Karpas-422 (cell line): ENCODE measurements around the gene ZNF462. TPM values are rescaled to one million over a fixed set of nuclear protein-coding genes. Genes with fewer than 3 reads are reported as not detected.

Source experiments
- DNase-seq: peaks from one replicate; pipeline ENCODE4 v3.0.0-alpha.2; 2015
- H2AFZ ChIP-seq: fragments of 200-600 bp; sonication (generic); 2 replicates; pipeline ENCODE4 v1.6.1; 2014; ENCODE audit warnings: antibody characterized with exemption, low read length, mixed read lengths
- H3K27ac ChIP-seq: fragments of 200-600 bp; sonication (generic); 2 replicates; pipeline ENCODE4 v1.5.1; 2014; ENCODE audit warnings: mild to moderate bottlenecking, low read length, moderate library complexity
- H3K27me3 ChIP-seq: fragments of 200-600 bp; sonication (generic); 2 replicates; pipeline ENCODE4 v1.6.1; 2014; ENCODE audit warnings: low read length, mixed read lengths
- H3K36me3 ChIP-seq: fragments of 200-600 bp; sonication (generic); 2 replicates; pipeline ENCODE4 v1.6.1; 2014; ENCODE audit warnings: low read length, mixed read lengths; ENCODE audit not compliant: insufficient read depth
- H3K4me1 ChIP-seq: fragments of 200-600 bp; sonication (generic); 2 replicates; pipeline ENCODE4 v1.6.1; 2014; ENCODE audit warnings: mild to moderate bottlenecking, low read length, mixed read lengths
- H3K4me2 ChIP-seq: fragments of 200-600 bp; sonication (generic); 2 replicates; pipeline ENCODE4 v1.6.1; 2014; ENCODE audit warnings: low read length, low read depth, mild to moderate bottlenecking; ENCODE audit not compliant: poor library complexity, severe bottlenecking
- H3K4me3 ChIP-seq: fragments of 200-600 bp; sonication (generic); 2 replicates; pipeline ENCODE4 v1.5.1; 2014; ENCODE audit warnings: mild to moderate bottlenecking, antibody characterized with exemption, low read length, mixed read lengths
- H3K79me2 ChIP-seq: fragments of 200-600 bp; sonication (generic); 2 replicates; pipeline ENCODE4 v1.6.1; 2014; ENCODE audit warnings: mild to moderate bottlenecking, low read length, mixed read lengths
- H3K9ac ChIP-seq: fragments of 200-600 bp; sonication (generic); 2 replicates; pipeline ENCODE4 v1.6.0; 2014; ENCODE audit warnings: low read length
- H3K9me2 ChIP-seq: fragments of 200-600 bp; sonication (generic), shearing (Covaris generic); replicated peaks from 2 replicates; pipeline ENCODE4 v1.6.0; 2014; ENCODE audit warnings: mild to moderate bottlenecking, low read length, moderate library complexity; ENCODE audit not compliant: insufficient read depth
- H3K9me3 ChIP-seq: fragments of 300-700, 200-600 bp; sonication (generic); 2 replicates; pipeline ENCODE4 v1.6.1; 2014; ENCODE audit warnings: low read length, mixed read lengths
- H4K20me1 ChIP-seq: fragments of 200-600 bp; sonication (generic); 2 replicates; pipeline ENCODE4 v1.6.1; 2014; ENCODE audit warnings: mild to moderate bottlenecking, antibody characterized with exemption, low read length, low read depth; ENCODE audit not compliant: insufficient read depth
- total RNA-seq: library from RNA; depleted of rRNA; stranded (reverse); fragments of >200 nt; shearing (Covaris generic); gene quantifications from 2 replicates; pipeline ENCODE4 v1.2.3, GENCODE V29; 2014; ENCODE audit warnings: low replicate concordance

Gene ZNF462
- total RNA-seq, 1 experiment from 2014 or later, result not detected

DNA sequence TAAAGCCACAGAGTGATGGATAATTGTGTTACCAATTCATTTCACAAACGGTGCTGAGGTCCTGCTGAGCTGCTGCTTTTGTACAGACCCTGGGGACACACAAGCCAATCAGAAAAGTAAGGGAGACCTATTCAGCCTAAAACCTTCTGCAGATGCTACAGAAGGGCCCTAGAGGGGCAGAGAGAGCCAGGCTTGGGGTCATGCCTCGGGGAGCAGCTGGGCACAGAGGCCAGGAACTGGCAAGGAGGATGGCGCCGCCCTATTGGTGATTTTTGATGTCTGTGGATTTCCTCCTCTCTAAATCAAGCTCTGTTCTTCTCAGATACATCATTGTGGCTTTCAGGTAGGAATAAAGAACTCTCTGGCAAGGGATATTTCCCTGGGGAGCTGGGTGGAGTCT, 181.9 kb downstream of the ZNF462 start:
- H3K27me3 ChIP-seq, result no peaks in the 10 kb centered on the region
- H3K9ac ChIP-seq, result no peak overlapping the region
- H3K27ac ChIP-seq, result no peak overlapping the region
- no peak overlapping the region for H3K4me2 ChIP-seq
- no peaks in the 10 kb centered on the region for H3K9me2 ChIP-seq
- no peaks in the 10 kb centered on the region for H4K20me1 ChIP-seq
- no peaks in the 10 kb centered on the region for H3K79me2 ChIP-seq
- H2AFZ ChIP-seq, result no peak overlapping the region
- H3K9me3 ChIP-seq, result no peaks in the 10 kb centered on the region
- peaks cover 7% of the 10 kb centered on the region for H3K4me1 ChIP-seq
- no peak overlapping the region for H3K4me3 ChIP-seq
- no peaks in the 10 kb centered on the region for H3K36me3 ChIP-seq
- peak; percentile 69 for DNase-seq

GRCh38 chr9:107046692-107047091, 183.7 kb downstream of the ZNF462 start:
- H3K4me1 ChIP-seq, result peaks cover 7% of the 10 kb centered on the region
- no peaks in the 10 kb centered on the region for H3K9me3 ChIP-seq
- H3K36me3 ChIP-seq, result no peaks in the 10 kb centered on the region
- H4K20me1 ChIP-seq, result no peaks in the 10 kb centered on the region
- DNase-seq, result no peak
- H3K27ac ChIP-seq, result no peak overlapping the region
- H3K9me2 ChIP-seq, result no peaks in the 10 kb centered on the region
- no peak overlapping the region for H3K9ac ChIP-seq
- no peak overlapping the region for H3K4me2 ChIP-seq
- no peak overlapping the region for H3K4me3 ChIP-seq
- no peak overlapping the region for H2AFZ ChIP-seq
- no peaks in the 10 kb centered on the region for H3K27me3 ChIP-seq
- H3K79me2 ChIP-seq, result no peaks in the 10 kb centered on the region

DNA sequence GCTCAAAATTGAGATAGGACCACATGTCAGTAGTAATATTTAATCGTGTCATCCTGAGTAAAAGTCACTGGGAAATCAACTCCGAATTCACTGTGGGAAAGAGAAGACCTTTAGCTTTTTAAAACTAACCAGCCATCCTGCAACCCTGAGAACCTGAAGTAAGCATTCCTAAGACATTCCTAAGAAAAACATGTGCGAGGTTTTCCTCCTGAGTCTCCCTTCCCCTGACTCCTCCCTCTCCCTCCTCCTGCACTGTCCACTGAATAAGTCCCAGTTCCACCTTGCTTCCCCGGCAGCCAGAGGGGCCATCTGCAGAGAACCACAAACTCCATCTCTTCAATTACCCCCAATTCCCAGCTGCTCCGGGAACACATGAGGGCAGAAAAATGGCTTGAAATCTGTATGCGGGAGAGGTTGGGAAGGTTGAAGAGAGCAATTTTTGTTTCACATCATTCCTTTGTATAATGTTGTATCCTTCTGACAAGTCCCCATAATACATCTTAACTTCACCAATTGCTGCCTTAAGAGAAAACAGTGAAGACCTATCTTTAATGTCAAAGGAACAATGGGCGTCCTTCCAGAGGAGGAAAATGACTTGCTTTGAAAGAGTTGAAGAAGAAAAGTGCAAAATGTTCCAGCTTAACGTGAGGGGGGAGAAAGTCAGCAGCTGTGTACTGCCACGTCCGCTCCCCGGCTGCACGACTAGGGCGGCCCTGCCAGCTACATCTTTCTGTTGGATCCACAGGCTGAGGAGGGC, 186.3 kb downstream of the ZNF462 start:
- H3K9ac ChIP-seq, result no peak overlapping the region
- H3K9me3 ChIP-seq, result no peaks in the 10 kb centered on the region
- H3K27ac ChIP-seq, result no peak overlapping the region
- H3K4me2 ChIP-seq, result no peak overlapping the region
- no peaks in the 10 kb centered on the region for H3K79me2 ChIP-seq
- no peaks in the 10 kb centered on the region for H3K27me3 ChIP-seq
- H3K4me1 ChIP-seq, result no peaks in the 10 kb centered on the region
- H3K36me3 ChIP-seq, result no peaks in the 10 kb centered on the region
- no peaks in the 10 kb centered on the region for H3K9me2 ChIP-seq
- DNase-seq, result no peak
- H2AFZ ChIP-seq, result no peak overlapping the region
- H4K20me1 ChIP-seq, result no peaks in the 10 kb centered on the region
- H3K4me3 ChIP-seq, result no peak overlapping the region

- Histone ChIP-seq H3K9me2 (no peaks in the 10 kb centered on the region), H2AFZ (no peak overlapping the region), H3K9me3 (no peaks in the 10 kb centered on the region), H3K4me3 (no peak overlapping the region), H3K27me3 (no peaks in the 10 kb centered on the region), H3K36me3 (no peaks in the 10 kb centered on the region), H3K79me2 (no peaks in the 10 kb centered on the region), H3K4me1 (no peaks in the 10 kb centered on the region), H4K20me1 (no peaks in the 10 kb centered on the region), H3K4me2 (no peak overlapping the region), H3K9ac (no peak overlapping the region), H3K27ac (no peak overlapping the region)
- DNase-seq, result no peak
Observed at GRCh38 chr9:107049803-107050184, 186.8 kb downstream of the ZNF462 start.

GRCh38 chr9:107051392-107051791, 188.4 kb downstream of the ZNF462 start:
- H3K9ac ChIP-seq, result no peak overlapping the region
- no peaks in the 10 kb centered on the region for H4K20me1 ChIP-seq
- H3K9me2 ChIP-seq, result no peaks in the 10 kb centered on the region
- no peak overlapping the region for H2AFZ ChIP-seq
- no peak for DNase-seq
- no peaks in the 10 kb centered on the region for H3K4me1 ChIP-seq
- no peaks in the 10 kb centered on the region for H3K79me2 ChIP-seq
- H3K27ac ChIP-seq, result no peak overlapping the region
- no peak overlapping the region for H3K4me3 ChIP-seq
- H3K27me3 ChIP-seq, result no peaks in the 10 kb centered on the region
- no peaks in the 10 kb centered on the region for H3K36me3 ChIP-seq
- no peaks in the 10 kb centered on the region for H3K9me3 ChIP-seq
- no peak overlapping the region for H3K4me2 ChIP-seq

DNA sequence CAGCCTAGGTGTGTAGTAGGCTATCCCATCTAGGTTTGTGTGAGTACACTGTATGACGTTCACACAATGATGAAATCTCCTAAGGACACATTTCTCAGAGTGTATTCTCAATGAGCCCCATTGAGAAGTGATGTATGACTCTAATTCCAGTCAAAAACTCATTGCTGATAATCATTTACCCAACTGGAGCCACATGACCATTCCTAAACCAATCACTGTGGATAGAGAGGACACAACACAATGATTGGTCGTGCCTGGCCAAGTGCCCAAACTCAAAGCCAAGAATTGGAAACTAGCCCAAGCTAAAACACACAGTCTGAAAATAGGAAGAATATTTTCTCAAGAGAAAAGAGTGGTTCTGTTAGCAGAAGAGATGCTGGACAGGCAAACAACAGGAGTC, 191.2 kb downstream of the ZNF462 start:
- Histone ChIP-seq H3K4me3 (no peak overlapping the region), H4K20me1 (no peaks in the 10 kb centered on the region), H3K9me2 (no peaks in the 10 kb centered on the region), H3K27me3 (no peaks in the 10 kb centered on the region), H3K79me2 (no peaks in the 10 kb centered on the region), H3K27ac (no peak overlapping the region), H3K4me1 (no peaks in the 10 kb centered on the region), H3K9ac (no peak overlapping the region), H3K36me3 (no peaks in the 10 kb centered on the region), H3K9me3 (no peaks in the 10 kb centered on the region), H3K4me2 (no peak overlapping the region), H2AFZ (no peak overlapping the region)
- DNase-seq, result no peak

DNA sequence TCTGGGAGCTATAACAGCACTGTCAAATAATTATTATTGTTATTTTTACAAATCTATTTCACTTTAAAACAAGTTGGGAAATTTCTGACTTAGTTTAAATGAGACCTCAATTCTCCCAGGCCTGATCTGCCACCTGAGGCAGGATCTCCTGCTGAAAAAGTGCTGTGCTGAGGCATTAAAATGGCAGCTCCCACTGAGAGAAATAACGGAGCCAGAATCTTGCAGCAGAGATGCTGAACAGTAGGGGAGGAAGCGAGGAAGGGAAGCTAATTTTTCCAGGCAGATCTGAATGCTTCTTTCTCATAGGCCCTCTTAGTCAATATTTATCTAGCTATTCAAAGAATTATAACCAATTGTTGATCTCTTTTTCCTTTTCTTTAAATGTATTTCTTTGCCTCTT, 196.3 kb downstream of the ZNF462 start:
- Histone ChIP-seq H3K79me2 (no peaks in the 10 kb centered on the region), H3K9ac (no peak overlapping the region), H3K36me3 (no peaks in the 10 kb centered on the region), H2AFZ (no peak overlapping the region), H3K4me3 (no peak overlapping the region), H3K9me3 (no peaks in the 10 kb centered on the region), H3K9me2 (no peaks in the 10 kb centered on the region), H3K4me2 (no peak overlapping the region), H3K27me3 (no peaks in the 10 kb centered on the region), H4K20me1 (no peaks in the 10 kb centered on the region), H3K27ac (no peak overlapping the region), H3K4me1 (peaks cover 5% of the 10 kb centered on the region)
- DNase-seq, result no peak

DNA sequence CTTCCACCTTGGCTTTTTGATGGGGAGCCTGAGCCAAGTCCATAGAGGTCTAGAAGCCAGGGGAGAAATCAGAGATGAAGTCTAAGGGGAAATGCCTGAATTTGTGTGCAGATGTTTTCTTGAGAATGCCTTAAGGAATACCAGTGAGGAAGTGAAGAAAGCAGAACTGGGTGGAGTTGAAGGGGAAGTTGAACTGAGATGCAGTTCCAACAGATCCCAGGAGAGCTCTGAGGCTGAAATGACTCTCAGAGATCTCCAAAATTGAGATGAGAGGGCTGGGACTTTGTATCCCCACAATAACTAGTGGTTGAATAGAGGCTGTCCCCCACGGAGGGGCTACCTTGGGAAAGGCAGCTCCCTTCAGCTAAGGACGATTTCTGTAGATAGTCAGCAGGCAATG, 197.1 kb downstream of the ZNF462 start:
- H3K4me2 ChIP-seq, result no peak overlapping the region
- no peaks in the 10 kb centered on the region for H3K9me2 ChIP-seq
- H3K27ac ChIP-seq, result no peak overlapping the region
- no peaks in the 10 kb centered on the region for H3K27me3 ChIP-seq
- no peak for DNase-seq
- no peak overlapping the region for H3K4me3 ChIP-seq
- no peaks in the 10 kb centered on the region for H3K9me3 ChIP-seq
- no peaks in the 10 kb centered on the region for H3K36me3 ChIP-seq
- H4K20me1 ChIP-seq, result no peaks in the 10 kb centered on the region
- peaks cover 5% of the 10 kb centered on the region for H3K4me1 ChIP-seq
- H2AFZ ChIP-seq, result no peak overlapping the region
- H3K79me2 ChIP-seq, result no peaks in the 10 kb centered on the region
- no peak overlapping the region for H3K9ac ChIP-seq
